Trophoblast cell (in vitro differentiated cells and primary cell): ENCODE results near the gene ADRM1.

ENCODE experiments used
- DNase-seq, 2 donors: peaks; one replicate each; pipeline ENCODE4 v3.0.0-alpha.2; 2016
- H2AFZ ChIP-seq: 2 replicates; pipeline ENCODE4 v1.6.1; 2013; ENCODE audit warnings: low read length, moderate library complexity, mild to moderate bottlenecking; ENCODE audit not compliant: insufficient read depth, poor library complexity
- H2AK5ac ChIP-seq: 2 replicates; pipeline ENCODE4 v1.6.1; 2013; ENCODE audit warnings: mild to moderate bottlenecking, low read length
- H2BK120ac ChIP-seq: 2 replicates; pipeline ENCODE4 v1.6.1; 2013; ENCODE audit warnings: low read length, mild to moderate bottlenecking, moderate library complexity; ENCODE audit not compliant: insufficient read depth, poor library complexity
- H2BK12ac ChIP-seq: 2 replicates; pipeline ENCODE4 v1.6.1; 2013; ENCODE audit warnings: mild to moderate bottlenecking, low read length, moderate library complexity
- H2BK5ac ChIP-seq: 2 replicates; pipeline ENCODE4 v1.6.1; 2013; ENCODE audit warnings: low read length, low read depth, moderate library complexity, mild to moderate bottlenecking; ENCODE audit not compliant: poor library complexity
- H3K14ac ChIP-seq: 2 replicates; pipeline ENCODE4 v1.6.1; 2013; ENCODE audit warnings: mild to moderate bottlenecking, low read length
- H3K18ac ChIP-seq: 2 replicates; pipeline ENCODE4 v1.6.1; 2013; ENCODE audit warnings: mild to moderate bottlenecking, low read length
- H3K23ac ChIP-seq: 2 replicates; pipeline ENCODE4 v1.6.1; 2013; ENCODE audit warnings: low read length
- H3K27ac ChIP-seq: 2 replicates; pipeline ENCODE4 v1.5.1; 2013; ENCODE audit warnings: low read depth, mild to moderate bottlenecking, inconsistent platforms, low read length, moderate library complexity
- H3K27me3 ChIP-seq: 2 replicates; pipeline ENCODE4 v1.6.1; 2013; ENCODE audit warnings: inconsistent platforms, mild to moderate bottlenecking, low read length, moderate library complexity; ENCODE audit not compliant: insufficient read depth
- H3K36me3 ChIP-seq, 2 experiments: 1 replicate in 1 of 2; 2 replicates in 1 of 2; pipeline ENCODE4 v1.6.1; 2013; ENCODE audit warnings: low read length in 2 of 2, mild to moderate bottlenecking in 2 of 2, moderate library complexity in 1 of 2; ENCODE audit not compliant: insufficient read depth in 2 of 2, control insufficient read depth in 1 of 2
- H3K4ac ChIP-seq: 2 replicates; pipeline ENCODE4 v1.6.1; 2013; ENCODE audit warnings: low read depth, mild to moderate bottlenecking, low read length, moderate library complexity
- H3K4me1 ChIP-seq, 2 experiments: 1 replicate in 1 of 2; 2 replicates in 1 of 2; pipeline ENCODE4 v1.6.1; 2013; ENCODE audit warnings: low read length in 2 of 2, mild to moderate bottlenecking in 2 of 2, moderate library complexity in 1 of 2; ENCODE audit not compliant: insufficient read depth in 2 of 2, control insufficient read depth in 1 of 2
- H3K4me2 ChIP-seq: 2 replicates; pipeline ENCODE4 v1.6.1; 2013; ENCODE audit warnings: inconsistent platforms, mild to moderate bottlenecking, low read length, moderate library complexity
- H3K4me3 ChIP-seq: 2 replicates; pipeline ENCODE4 v1.5.1; 2013; ENCODE audit warnings: mild to moderate bottlenecking, low read depth, low read length, inconsistent platforms
- H3K79me1 ChIP-seq: one replicate; pipeline ENCODE4 v1.6.1; 2013; ENCODE audit warnings: low read length
- H3K79me2 ChIP-seq: 2 replicates; pipeline ENCODE4 v1.6.1; 2013; ENCODE audit warnings: low read length, mild to moderate bottlenecking; ENCODE audit not compliant: control insufficient read depth, insufficient read depth, poor library complexity
- H3K9ac ChIP-seq: 2 replicates; pipeline ENCODE4 v1.6.1; 2013; ENCODE audit warnings: mild to moderate bottlenecking, low read length
- H3K9me3 ChIP-seq: 2 replicates; pipeline ENCODE4 v1.6.1; 2013; ENCODE audit warnings: low read depth, mild to moderate bottlenecking, control low read depth, inconsistent platforms, low read length; ENCODE audit not compliant: insufficient read depth
- H4K12ac ChIP-seq: 2 replicates; pipeline ENCODE4 v1.6.1; 2013; ENCODE audit warnings: low read depth, mild to moderate bottlenecking, low read length, moderate library complexity
- H4K8ac ChIP-seq: 2 replicates; pipeline ENCODE4 v1.6.1; 2013; ENCODE audit warnings: low read depth, mild to moderate bottlenecking, low read length, moderate library complexity
- H4K91ac ChIP-seq: one replicate; pipeline ENCODE4 v1.6.1; 2013; ENCODE audit warnings: low read depth, mild to moderate bottlenecking, low read length, moderate library complexity
- WGBS: extraction: QIAGEN DNeasy Blood & Tissue Kit; methylation state at CpG from one replicate; pipeline ENCODE4 v1.1.7; 2013; ENCODE audit warnings: missing lambda C conversion rate; ENCODE audit not compliant: insufficient read length, insufficient coverage; ENCODE audit errors: extremely low coverage; 5-methylcytosine and 5-hydroxymethylcytosine counted together

The ADRM1 gene

DNA sequence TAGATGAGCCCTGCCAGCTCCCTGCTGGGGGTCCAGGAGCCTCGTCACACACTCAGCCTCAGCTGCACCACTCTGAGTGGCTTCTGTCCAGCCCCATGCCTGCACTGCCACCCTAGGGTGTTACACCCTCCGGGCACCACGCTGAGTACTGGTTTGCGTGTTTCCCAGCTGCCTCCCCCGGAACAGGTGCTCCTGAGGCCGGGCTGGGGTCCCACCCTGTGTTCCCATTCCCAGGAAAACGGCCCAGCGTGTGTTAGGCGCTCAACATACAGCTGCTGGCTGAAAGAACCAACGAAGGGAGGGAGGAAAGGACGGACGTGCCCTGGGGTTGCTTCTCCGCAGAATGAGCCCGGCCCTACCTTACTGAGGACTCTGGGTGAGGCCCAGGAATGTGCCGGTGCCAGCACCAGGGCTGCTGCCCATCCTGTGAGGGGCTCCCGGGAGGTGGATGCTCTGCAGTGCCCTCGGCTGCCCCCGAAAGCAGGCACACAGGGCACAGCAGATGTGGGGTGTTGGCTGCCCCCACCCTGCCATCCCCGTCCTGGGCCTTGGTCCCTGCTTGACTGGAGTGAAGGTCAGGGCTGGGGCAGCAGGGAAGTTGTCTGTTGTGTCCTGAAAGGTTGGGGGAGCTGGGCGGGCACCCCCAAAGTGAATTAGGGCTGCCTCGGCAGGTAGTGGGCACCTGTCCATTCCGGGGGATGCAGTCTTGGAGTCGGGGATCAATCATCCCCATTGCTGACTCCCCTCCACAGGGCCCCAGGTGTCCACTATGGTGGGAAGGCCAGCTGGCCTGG, 48.0 kb downstream of the ADRM1 start:
- H4K8ac ChIP-seq = no peak overlapping the region
- no peak overlapping the region for H3K4ac ChIP-seq
- peak overlapping the region; percentile 4 for H3K14ac ChIP-seq
- peaks cover 24 to 25% of the 10 kb centered on the region in 2 experiments for H3K4me1 ChIP-seq
- H3K18ac ChIP-seq = peak overlapping the region; percentile 34
- H2BK120ac ChIP-seq = no peak overlapping the region
- peak; percentile 48 to 65 for DNase-seq
- H2AK5ac ChIP-seq = no peak overlapping the region
- peaks cover 4% of the 10 kb centered on the region for H3K9me3 ChIP-seq
- H2BK5ac ChIP-seq = no peak overlapping the region
- no peak overlapping the region for H3K4me3 ChIP-seq
- no peak overlapping the region for H2BK12ac ChIP-seq
- no peak overlapping the region for H3K23ac ChIP-seq
- no peak overlapping the region for H3K9ac ChIP-seq
- H4K12ac ChIP-seq = no peak overlapping the region
- no peak overlapping the region for H4K91ac ChIP-seq
- peaks cover 66 to 78% of the 10 kb centered on the region in 2 experiments for H3K36me3 ChIP-seq
- H2AFZ ChIP-seq = no peak overlapping the region
- H3K27ac ChIP-seq = peak overlapping the region; percentile 24
- no peak overlapping the region for H3K4me2 ChIP-seq
- no CpG with 5 or more reads among the region's 23 CpGs for WGBS
- H3K79me1 ChIP-seq = peaks cover 6% of the 10 kb centered on the region
- H3K79me2 ChIP-seq = peaks cover 11% of the 10 kb centered on the region
- H3K27me3 ChIP-seq = no peaks in the 10 kb centered on the region

DNA sequence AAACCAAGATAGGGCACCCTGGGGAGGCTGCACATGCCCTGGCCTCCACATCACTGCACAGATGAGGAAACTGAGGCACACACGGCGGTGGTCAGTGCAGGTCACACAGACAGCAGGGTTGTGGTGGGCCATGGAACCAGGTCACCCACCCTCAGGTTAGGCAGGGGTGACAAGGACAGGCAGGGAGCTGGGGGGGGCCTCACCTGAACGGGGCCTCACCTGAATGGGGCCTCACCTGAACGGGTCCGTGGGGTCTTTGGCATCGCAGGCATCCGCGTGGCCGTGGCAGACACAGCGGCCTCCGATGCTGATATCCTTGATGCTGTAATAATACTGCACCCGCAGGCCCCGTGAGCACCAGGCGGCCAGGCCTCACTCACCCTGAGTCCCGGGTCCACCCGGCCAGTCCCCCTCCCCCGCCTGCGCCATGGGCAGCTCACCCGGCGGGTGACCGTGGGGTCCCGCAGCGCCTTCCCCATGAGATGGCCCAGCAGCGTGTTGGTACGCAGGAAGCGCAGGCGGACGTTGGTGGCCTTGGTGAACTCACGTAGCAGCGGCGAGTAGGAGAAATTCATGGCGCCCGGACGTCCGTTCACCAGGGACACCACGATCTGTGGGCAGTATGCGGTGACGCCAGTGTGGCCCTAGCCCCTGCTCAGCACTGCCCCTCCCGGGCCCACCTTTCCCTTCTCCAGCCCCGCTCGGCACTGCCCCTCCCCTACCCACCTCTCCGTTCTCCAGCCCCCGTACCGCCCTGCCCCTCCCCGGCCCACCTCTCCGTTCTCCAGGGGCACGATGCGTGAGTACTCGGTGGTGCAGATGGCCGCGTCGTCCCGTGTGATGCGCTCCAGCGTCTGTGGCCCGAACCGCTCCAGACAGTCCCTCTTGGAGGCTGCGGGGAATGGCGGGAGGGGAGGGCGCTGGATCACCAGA, 48.9 kb downstream of the ADRM1 start:
- Histone ChIP-seq H2AK5ac (no peak overlapping the region), H3K14ac (no peak overlapping the region), H3K23ac (no peak overlapping the region), H4K8ac (no peak overlapping the region), H2BK120ac (no peak overlapping the region), H3K79me1 (peaks cover 8% of the 10 kb centered on the region), H3K27ac (no peak overlapping the region), H4K12ac (no peak overlapping the region), H4K91ac (no peak overlapping the region), H3K4me3 (no peak overlapping the region), H3K36me3 (peaks cover 63 to 75% of the 10 kb centered on the region in 2 experiments), H3K4ac (no peak overlapping the region), H2AFZ (no peak overlapping the region), H3K18ac (no peak overlapping the region), H3K9ac (no peak overlapping the region), H2BK5ac (no peak overlapping the region), H3K9me3 (peaks cover 4% of the 10 kb centered on the region), H2BK12ac (no peak overlapping the region), H3K4me1 (peaks cover 28 to 33% of the 10 kb centered on the region in 2 experiments), H3K4me2 (no peak overlapping the region), H3K27me3 (no peaks in the 10 kb centered on the region), H3K79me2 (peaks cover 18% of the 10 kb centered on the region)
- WGBS = no CpG with 5 or more reads among the region's 60 CpGs
- no peak for DNase-seq

DNA sequence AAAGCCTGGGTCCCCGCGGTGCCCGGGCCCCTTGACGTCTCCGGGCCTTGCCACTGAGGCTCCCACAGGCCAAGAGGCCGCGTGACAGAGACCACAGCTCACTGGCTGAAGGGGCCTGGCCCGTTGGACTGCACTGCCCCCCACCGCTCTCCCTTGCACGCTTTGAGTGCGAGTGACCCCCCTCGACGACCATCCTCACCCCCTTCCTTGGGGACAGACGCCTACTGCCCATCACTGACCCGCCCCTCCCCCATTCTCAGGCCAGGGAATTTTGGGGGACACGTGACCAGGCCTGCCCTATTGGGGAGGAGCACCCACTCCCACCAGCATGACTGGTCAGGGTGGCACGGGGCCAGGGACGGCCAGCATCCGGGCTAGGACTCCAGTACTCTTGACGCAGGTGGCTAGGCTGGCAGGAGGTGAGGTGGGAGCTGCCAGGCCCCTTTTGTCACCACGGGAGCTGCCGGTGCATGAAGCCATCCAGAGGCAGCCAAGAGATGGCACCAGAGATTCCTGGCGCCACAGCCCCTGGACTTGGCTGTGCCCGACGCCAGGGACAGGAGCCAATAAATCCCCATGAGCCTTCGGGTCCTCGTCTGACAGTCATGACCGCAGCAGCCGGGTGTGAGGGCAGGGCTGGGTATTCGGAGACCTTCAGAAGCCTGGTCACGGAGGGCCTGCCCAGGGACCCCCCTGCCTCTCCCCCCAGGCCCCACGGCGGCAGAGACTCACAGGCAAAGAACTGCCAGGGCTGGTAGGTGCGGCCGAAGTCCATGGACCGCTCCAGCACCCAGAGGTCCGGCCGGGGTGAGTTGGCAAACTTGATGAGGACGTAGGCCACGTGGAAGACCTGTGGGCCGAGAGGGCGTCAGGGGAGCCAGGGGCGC, 49.8 kb downstream of the ADRM1 start:
- H3K27me3 ChIP-seq = no peaks in the 10 kb centered on the region
- WGBS = no CpG with 5 or more reads among the region's 43 CpGs
- no peak overlapping the region for H2BK12ac ChIP-seq

More for the DNA sequence above, 49.8 kb downstream of the ADRM1 start:
- no peak overlapping the region for H3K9ac ChIP-seq
- H3K36me3 ChIP-seq = peaks cover 62 to 74% of the 10 kb centered on the region in 2 experiments
- H3K4me3 ChIP-seq = no peak overlapping the region
- H3K79me1 ChIP-seq = peaks cover 8% of the 10 kb centered on the region
- H2AFZ ChIP-seq = no peak overlapping the region
- peaks cover 28 to 33% of the 10 kb centered on the region in 2 experiments for H3K4me1 ChIP-seq
- H3K14ac ChIP-seq = no peak overlapping the region
- no peak overlapping the region for H3K18ac ChIP-seq
- no peak overlapping the region for H2AK5ac ChIP-seq
- H4K12ac ChIP-seq = no peak overlapping the region
- no peak overlapping the region for H2BK5ac ChIP-seq
- H2BK120ac ChIP-seq = no peak overlapping the region
- H4K91ac ChIP-seq = no peak overlapping the region
- peaks cover 26% of the 10 kb centered on the region for H3K79me2 ChIP-seq
- no peak for DNase-seq
- H3K23ac ChIP-seq = no peak overlapping the region
- H3K9me3 ChIP-seq = peaks cover 4% of the 10 kb centered on the region
- H4K8ac ChIP-seq = no peak overlapping the region
- H3K27ac ChIP-seq = no peak overlapping the region
- H3K4me2 ChIP-seq = no peak overlapping the region
- no peak overlapping the region for H3K4ac ChIP-seq
